DND-41 (cell line): ENCODE measurements around the gene NFKB1.

Experiments used
- ATAC-seq: fragments of 200-7000 bp; cut with Tn5 transposase; 3 replicates; pipeline ENCODE4 v1.9.1; 2021; ENCODE audit warnings: low read depth; ENCODE audit not compliant: insufficient read depth
- DNase-seq: peaks from one replicate; pipeline ENCODE4 v3.0.0-alpha.2; 2020
- H2AFZ ChIP-seq: 2 replicates; pipeline ENCODE4 v1.6.0; 2012; ENCODE audit warnings: low read depth, low read length
- H3K27ac ChIP-seq: 2 replicates; pipeline ENCODE4 v1.5.1; 2012; ENCODE audit warnings: low read length, inconsistent platforms
- H3K27me3 ChIP-seq: fragments of 200-600 bp; sonication (generic); 2 replicates; pipeline ENCODE4 v1.6.0; 2012; ENCODE audit warnings: low read length, mild to moderate bottlenecking, inconsistent platforms; ENCODE audit not compliant: insufficient read depth, poor library complexity
- H3K36me3 ChIP-seq: 2 replicates; pipeline ENCODE4 v1.5.1; 2012; ENCODE audit warnings: low read length, inconsistent platforms; ENCODE audit not compliant: insufficient read depth
- H3K4me1 ChIP-seq: 2 replicates; pipeline ENCODE4 v1.5.1; 2012; ENCODE audit warnings: mild to moderate bottlenecking, low read length; ENCODE audit not compliant: insufficient read depth
- H3K4me2 ChIP-seq: 2 replicates; pipeline ENCODE4 v1.6.0; 2012; ENCODE audit warnings: mild to moderate bottlenecking, moderate library complexity, low read length, inconsistent platforms; ENCODE audit not compliant: insufficient read depth
- H3K4me3 ChIP-seq, 2 experiments: fragments of 200-600 bp in 1 of 2; shearing (Covaris generic) in 1 of 2; 2 replicates each; pipeline ENCODE4 v1.5.1; 2012 to 2016; ENCODE audit warnings: inconsistent platforms in 2 of 2, low read length in 2 of 2, mild to moderate bottlenecking in 2 of 2, low read depth in 1 of 2, moderate library complexity in 1 of 2
- H3K79me2 ChIP-seq: 2 replicates; pipeline ENCODE4 v1.6.0; 2012; ENCODE audit warnings: low read length, inconsistent platforms; ENCODE audit not compliant: insufficient read depth
- H3K9ac ChIP-seq: 2 replicates; pipeline ENCODE4 v1.6.0; 2012; ENCODE audit warnings: low read depth, mild to moderate bottlenecking, inconsistent platforms, low read length, moderate library complexity
- H3K9me3 ChIP-seq: 2 replicates; pipeline ENCODE4 v1.5.1; 2012; ENCODE audit warnings: low read length, moderate library complexity, mild to moderate bottlenecking, inconsistent platforms; ENCODE audit not compliant: insufficient read depth, severe bottlenecking
- H4K20me1 ChIP-seq: 2 replicates; pipeline ENCODE4 v1.6.0; 2012; ENCODE audit warnings: low read length; ENCODE audit not compliant: insufficient read depth
- CTCF ChIP-seq: IDR thresholded peaks from 2 replicates; pipeline ENCODE4 v1.5.1; 2012; ENCODE audit warnings: borderline replicate concordance, low read length, moderate library complexity, mild to moderate bottlenecking; ENCODE audit not compliant: poor library complexity, severe bottlenecking; ENCODE audit errors: extremely low read depth
- EZH2 ChIP-seq: IDR thresholded peaks from 3 replicates; pipeline ENCODE4 v1.6.1; 2012; ENCODE audit warnings: borderline replicate concordance, low read depth, mild to moderate bottlenecking, moderate library complexity, low read length, inconsistent platforms; ENCODE audit not compliant: severe bottlenecking

Gene NFKB1

DNA sequence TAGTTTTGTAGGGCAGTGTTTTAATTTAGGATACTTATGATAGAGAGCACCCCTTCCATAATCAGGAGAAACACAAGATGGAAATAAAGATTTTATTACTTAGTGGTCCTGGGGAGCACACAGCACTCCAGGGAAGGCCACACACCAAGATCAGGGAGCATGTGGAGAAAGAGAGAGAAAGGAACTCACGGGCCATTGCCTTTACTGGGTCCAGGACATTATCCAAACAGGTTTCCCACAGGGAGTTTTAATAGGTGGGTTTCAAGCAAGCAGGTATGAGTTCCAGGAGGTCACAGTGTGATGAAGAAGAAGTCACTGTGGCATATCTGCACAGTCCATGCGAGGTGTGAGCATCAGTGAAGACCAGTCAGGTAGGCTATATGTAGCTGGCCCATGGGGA lies 46.8 kb downstream of the NFKB1 start:
- H3K4me3 ChIP-seq: no peak overlapping the region
- DNase-seq (no peak), ATAC-seq (no peak; the same call in 2 of the 3 replicates)
- no peak overlapping the region for H3K27ac ChIP-seq
- peaks cover 14% of the 10 kb centered on the region for H3K36me3 ChIP-seq
- no peak overlapping the region for H3K9ac ChIP-seq
- no peaks in the 10 kb centered on the region for H4K20me1 ChIP-seq
- no peak overlapping the region for H2AFZ ChIP-seq
- TF ChIP-seq EZH2 (no peak), CTCF (no peak)
- H3K4me2 ChIP-seq: no peak overlapping the region
- H3K9me3 ChIP-seq: no peaks in the 10 kb centered on the region
- no peaks in the 10 kb centered on the region for H3K79me2 ChIP-seq
- no peaks in the 10 kb centered on the region for H3K27me3 ChIP-seq
- H3K4me1 ChIP-seq: no peaks in the 10 kb centered on the region

GRCh38 chr4:102551958-102552565 lies 50.9 kb downstream of the NFKB1 start:
- Histone ChIP-seq H3K79me2 (no peaks in the 10 kb centered on the region), H3K4me1 (no peaks in the 10 kb centered on the region), H2AFZ (no peak overlapping the region), H4K20me1 (no peaks in the 10 kb centered on the region), H3K4me3 (no peak overlapping the region), H3K27me3 (no peaks in the 10 kb centered on the region), H3K9me3 (no peaks in the 10 kb centered on the region), H3K27ac (no peak overlapping the region), H3K9ac (no peak overlapping the region), H3K4me2 (no peak overlapping the region), H3K36me3 (peaks cover 4% of the 10 kb centered on the region; the same call in 1 of the 2 replicates)
- no peak for DNase-seq
- ATAC-seq: peak; percentile 35; the same call in 2 of the 3 replicates
- TF ChIP-seq EZH2: no peak
- TF ChIP-seq CTCF: no peak

- no peak overlapping the region for H3K4me3 ChIP-seq
- TF ChIP-seq EZH2: no peak
- TF ChIP-seq CTCF: no peak
- H3K4me2 ChIP-seq: no peak overlapping the region
- no peaks in the 10 kb centered on the region for H3K79me2 ChIP-seq
- H3K27me3 ChIP-seq: no peaks in the 10 kb centered on the region
- ATAC-seq (no peak), DNase-seq (no peak)
- no peak overlapping the region for H2AFZ ChIP-seq
- no peak overlapping the region for H3K27ac ChIP-seq
- no peaks in the 10 kb centered on the region for H3K9me3 ChIP-seq
- H3K9ac ChIP-seq: no peak overlapping the region
- no peaks in the 10 kb centered on the region for H4K20me1 ChIP-seq
- H3K36me3 ChIP-seq: peaks cover 4% of the 10 kb centered on the region; the same call in 1 of the 2 replicates
- H3K4me1 ChIP-seq: no peaks in the 10 kb centered on the region
Observed at GRCh38 chr4:102552781-102553180, 51.6 kb downstream of the NFKB1 start.

GRCh38 chr4:102553982-102554381 lies 52.8 kb downstream of the NFKB1 start:
- Histone ChIP-seq H3K4me2 (no peak overlapping the region), H3K27me3 (no peaks in the 10 kb centered on the region), H3K36me3 (peaks cover 4% of the 10 kb centered on the region; the same call in 1 of the 2 replicates), H3K4me3 (no peak overlapping the region), H3K4me1 (no peaks in the 10 kb centered on the region), H2AFZ (no peak overlapping the region), H3K9ac (no peak overlapping the region), H3K9me3 (no peaks in the 10 kb centered on the region), H3K27ac (no peak overlapping the region), H3K79me2 (no peaks in the 10 kb centered on the region), H4K20me1 (no peaks in the 10 kb centered on the region)
- no peak for TF ChIP-seq EZH2
- TF ChIP-seq CTCF: no peak
- DNase-seq (no peak), ATAC-seq (no peak)
